K562 (cell line): ENCODE measurements around the gene TRMT2A. TPM values are rescaled to one million over a fixed set of nuclear protein-coding genes. Genes with fewer than 3 reads are reported as not detected.

Experiments
- RBM17 ChIP-seq: fragments of 200-400 bp; formaldehyde crosslinking; IDR thresholded peaks from 2 replicates; pipeline ENCODE4 v1.6.1; 2017; ENCODE audit warnings: low read depth, mild to moderate bottlenecking, low read length, borderline replicate concordance
- WHSC1 ChIP-seq: IDR thresholded peaks from one replicate; pipeline ENCODE4 v1.6.1; 2012; ENCODE audit warnings: low read length, control low read depth, inconsistent platforms
- ZNF140 ChIP-seq: fragments of 250-450 bp; sonication (Bioruptor Pico); IDR thresholded peaks from 2 replicates; pipeline ENCODE4 v1.8.0; 2021; ENCODE audit warnings: moderate library complexity, mild to moderate bottlenecking, inconsistent platforms
- polyA plus RNA-seq, 8 experiments: library from polyadenylated mRNA; depleted of rRNA in 4 of 8; stranded (reverse) in 5 of 8; unstranded in 3 of 8; fragments of >200 nt; fragmentation: Nextera tagmentation in 2 of 8; fragmentation: Illumina TruSeq in 1 of 8; extraction: Ambion mirVana in 2 of 8; extraction: Trizol in 1 of 8; gene quantifications; 2 replicates each; pipeline versions ENCODE4 v1.2.1 to v1.2.3, GENCODE V29; 2011 to 2014; ENCODE audit warnings: inconsistent platforms in 1 of 8, missing spikeins in 1 of 8
- total RNA-seq, 7 experiments: library from RNA; depleted of rRNA in 6 of 7; stranded (reverse); fragments of >200 nt in 6 of 7; fragmentation: Illumina TruSeq in 2 of 7; extraction: Trizol in 2 of 7; gene quantifications; 2 replicates each; pipeline versions ENCODE4 v1.2.1 to v1.2.3, GENCODE V29; 2011 to 2021; ENCODE audit warnings: low replicate concordance in 1 of 7
- TF ChIP-seq, protein P1 (sequence below): fragments of 200-600 bp; sonication (generic); IDR thresholded peaks from one replicate; pipeline ENCODE4 v1.6.1; 2012; ENCODE audit warnings: mild to moderate bottlenecking, low read depth, low read length, inconsistent platforms
- TF ChIP-seq, protein P2 (sequence below): IDR thresholded peaks from 2 replicates; pipeline ENCODE4 v1.6.1; 2016; ENCODE audit warnings: missing genetic modification characterization, missing compliant biosample characterization
- TF ChIP-seq, protein P3 (sequence below): sonication (generic); formaldehyde crosslinking; IDR thresholded peaks from 2 replicates; pipeline ENCODE4 v1.8.1; 2023; ENCODE audit warnings: mild to moderate bottlenecking, missing genetic modification reagents
- TF ChIP-seq, protein P4 (sequence below): fragments of 450-650 bp; formaldehyde crosslinking; IDR thresholded peaks from 2 replicates; pipeline ENCODE4 v1.4.0; 2022; ENCODE audit warnings: mild to moderate bottlenecking, moderate library complexity
- TF ChIP-seq, protein P5 (sequence below), 3 experiments: fragments of 200-800 bp in 1 of 3; sonication (Bioruptor generic) in 1 of 3; sonication (generic) in 1 of 3; formaldehyde crosslinking in 1 of 3; IDR thresholded peaks; 2 replicates each; pipeline versions ENCODE4 v1.6.1 to v1.8.0; 2016 to 2022; ENCODE audit warnings: mild to moderate bottlenecking in 2 of 3, missing compliant biosample characterization in 2 of 3, missing genetic modification characterization in 2 of 3, missing genetic modification reagents in 1 of 3

TRMT2A gene
- total and polyA plus RNA-seq, 9 of the 15 experiments (the other 6 are each of a cell fraction or from before 2014, with no cell fraction given) = 1.6 to 265 (median 140) TPM

DNA sequence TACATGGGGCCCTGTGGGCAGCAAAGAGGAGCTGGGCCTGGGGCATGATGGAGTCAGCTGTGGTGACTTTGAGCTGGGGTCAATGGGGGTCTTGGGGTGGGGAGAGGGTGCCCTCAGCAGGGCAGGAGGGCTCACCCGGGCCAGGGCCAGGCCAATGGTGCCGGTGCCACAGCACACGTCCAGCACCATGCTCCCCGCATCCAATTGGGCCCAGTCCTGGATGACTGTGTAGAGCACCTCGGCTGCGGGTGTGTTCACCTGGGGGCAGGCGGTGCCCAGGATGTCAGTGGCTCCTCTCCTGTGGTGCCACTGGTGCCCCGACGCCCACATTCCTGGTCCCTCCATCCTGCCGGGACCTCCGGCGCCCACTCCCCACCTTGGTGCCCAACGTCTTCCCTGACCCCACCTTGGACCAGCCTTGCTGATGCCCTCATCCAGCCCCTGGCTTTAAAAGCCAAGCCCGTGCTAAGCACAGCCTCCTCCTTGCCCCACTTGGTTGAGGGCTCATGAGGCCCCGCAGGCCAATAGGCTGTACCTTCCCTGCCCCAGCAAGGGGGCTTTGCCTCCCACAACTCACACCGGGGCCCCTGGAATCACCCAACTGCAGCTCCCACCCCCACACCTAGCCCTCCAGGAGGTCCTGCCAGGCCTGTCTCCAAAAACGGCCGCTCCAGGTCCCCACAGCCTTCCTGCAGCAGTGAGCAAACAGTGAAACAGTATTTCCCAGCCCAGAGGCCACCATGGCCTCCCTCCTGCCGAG is 3.3 kb downstream of the TRMT2A start (continued):
- TF ChIP-seq, protein P1, sequence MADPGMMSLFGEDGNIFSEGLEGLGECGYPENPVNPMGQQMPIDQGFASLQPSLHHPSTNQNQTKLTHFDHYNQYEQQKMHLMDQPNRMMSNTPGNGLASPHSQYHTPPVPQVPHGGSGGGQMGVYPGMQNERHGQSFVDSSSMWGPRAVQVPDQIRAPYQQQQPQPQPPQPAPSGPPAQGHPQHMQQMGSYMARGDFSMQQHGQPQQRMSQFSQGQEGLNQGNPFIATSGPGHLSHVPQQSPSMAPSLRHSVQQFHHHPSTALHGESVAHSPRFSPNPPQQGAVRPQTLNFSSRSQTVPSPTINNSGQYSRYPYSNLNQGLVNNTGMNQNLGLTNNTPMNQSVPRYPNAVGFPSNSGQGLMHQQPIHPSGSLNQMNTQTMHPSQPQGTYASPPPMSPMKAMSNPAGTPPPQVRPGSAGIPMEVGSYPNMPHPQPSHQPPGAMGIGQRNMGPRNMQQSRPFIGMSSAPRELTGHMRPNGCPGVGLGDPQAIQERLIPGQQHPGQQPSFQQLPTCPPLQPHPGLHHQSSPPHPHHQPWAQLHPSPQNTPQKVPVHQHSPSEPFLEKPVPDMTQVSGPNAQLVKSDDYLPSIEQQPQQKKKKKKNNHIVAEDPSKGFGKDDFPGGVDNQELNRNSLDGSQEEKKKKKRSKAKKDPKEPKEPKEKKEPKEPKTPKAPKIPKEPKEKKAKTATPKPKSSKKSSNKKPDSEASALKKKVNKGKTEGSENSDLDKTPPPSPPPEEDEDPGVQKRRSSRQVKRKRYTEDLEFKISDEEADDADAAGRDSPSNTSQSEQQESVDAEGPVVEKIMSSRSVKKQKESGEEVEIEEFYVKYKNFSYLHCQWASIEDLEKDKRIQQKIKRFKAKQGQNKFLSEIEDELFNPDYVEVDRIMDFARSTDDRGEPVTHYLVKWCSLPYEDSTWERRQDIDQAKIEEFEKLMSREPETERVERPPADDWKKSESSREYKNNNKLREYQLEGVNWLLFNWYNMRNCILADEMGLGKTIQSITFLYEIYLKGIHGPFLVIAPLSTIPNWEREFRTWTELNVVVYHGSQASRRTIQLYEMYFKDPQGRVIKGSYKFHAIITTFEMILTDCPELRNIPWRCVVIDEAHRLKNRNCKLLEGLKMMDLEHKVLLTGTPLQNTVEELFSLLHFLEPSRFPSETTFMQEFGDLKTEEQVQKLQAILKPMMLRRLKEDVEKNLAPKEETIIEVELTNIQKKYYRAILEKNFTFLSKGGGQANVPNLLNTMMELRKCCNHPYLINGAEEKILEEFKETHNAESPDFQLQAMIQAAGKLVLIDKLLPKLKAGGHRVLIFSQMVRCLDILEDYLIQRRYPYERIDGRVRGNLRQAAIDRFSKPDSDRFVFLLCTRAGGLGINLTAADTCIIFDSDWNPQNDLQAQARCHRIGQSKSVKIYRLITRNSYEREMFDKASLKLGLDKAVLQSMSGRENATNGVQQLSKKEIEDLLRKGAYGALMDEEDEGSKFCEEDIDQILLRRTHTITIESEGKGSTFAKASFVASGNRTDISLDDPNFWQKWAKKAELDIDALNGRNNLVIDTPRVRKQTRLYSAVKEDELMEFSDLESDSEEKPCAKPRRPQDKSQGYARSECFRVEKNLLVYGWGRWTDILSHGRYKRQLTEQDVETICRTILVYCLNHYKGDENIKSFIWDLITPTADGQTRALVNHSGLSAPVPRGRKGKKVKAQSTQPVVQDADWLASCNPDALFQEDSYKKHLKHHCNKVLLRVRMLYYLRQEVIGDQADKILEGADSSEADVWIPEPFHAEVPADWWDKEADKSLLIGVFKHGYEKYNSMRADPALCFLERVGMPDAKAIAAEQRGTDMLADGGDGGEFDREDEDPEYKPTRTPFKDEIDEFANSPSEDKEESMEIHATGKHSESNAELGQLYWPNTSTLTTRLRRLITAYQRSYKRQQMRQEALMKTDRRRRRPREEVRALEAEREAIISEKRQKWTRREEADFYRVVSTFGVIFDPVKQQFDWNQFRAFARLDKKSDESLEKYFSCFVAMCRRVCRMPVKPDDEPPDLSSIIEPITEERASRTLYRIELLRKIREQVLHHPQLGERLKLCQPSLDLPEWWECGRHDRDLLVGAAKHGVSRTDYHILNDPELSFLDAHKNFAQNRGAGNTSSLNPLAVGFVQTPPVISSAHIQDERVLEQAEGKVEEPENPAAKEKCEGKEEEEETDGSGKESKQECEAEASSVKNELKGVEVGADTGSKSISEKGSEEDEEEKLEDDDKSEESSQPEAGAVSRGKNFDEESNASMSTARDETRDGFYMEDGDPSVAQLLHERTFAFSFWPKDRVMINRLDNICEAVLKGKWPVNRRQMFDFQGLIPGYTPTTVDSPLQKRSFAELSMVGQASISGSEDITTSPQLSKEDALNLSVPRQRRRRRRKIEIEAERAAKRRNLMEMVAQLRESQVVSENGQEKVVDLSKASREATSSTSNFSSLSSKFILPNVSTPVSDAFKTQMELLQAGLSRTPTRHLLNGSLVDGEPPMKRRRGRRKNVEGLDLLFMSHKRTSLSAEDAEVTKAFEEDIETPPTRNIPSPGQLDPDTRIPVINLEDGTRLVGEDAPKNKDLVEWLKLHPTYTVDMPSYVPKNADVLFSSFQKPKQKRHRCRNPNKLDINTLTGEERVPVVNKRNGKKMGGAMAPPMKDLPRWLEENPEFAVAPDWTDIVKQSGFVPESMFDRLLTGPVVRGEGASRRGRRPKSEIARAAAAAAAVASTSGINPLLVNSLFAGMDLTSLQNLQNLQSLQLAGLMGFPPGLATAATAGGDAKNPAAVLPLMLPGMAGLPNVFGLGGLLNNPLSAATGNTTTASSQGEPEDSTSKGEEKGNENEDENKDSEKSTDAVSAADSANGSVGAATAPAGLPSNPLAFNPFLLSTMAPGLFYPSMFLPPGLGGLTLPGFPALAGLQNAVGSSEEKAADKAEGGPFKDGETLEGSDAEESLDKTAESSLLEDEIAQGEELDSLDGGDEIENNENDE = peak; percentile 6
- TF ChIP-seq, protein P2, sequence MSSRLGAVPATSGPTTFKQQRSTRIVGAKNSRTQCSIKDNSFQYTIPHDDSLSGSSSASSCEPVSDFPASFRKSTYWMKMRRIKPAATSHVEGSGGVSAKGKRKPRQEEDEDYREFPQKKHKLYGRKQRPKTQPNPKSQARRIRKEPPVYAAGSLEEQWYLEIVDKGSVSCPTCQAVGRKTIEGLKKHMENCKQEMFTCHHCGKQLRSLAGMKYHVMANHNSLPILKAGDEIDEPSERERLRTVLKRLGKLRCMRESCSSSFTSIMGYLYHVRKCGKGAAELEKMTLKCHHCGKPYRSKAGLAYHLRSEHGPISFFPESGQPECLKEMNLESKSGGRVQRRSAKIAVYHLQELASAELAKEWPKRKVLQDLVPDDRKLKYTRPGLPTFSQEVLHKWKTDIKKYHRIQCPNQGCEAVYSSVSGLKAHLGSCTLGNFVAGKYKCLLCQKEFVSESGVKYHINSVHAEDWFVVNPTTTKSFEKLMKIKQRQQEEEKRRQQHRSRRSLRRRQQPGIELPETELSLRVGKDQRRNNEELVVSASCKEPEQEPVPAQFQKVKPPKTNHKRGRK (tag) = no peak
- TF ChIP-seq, protein P3, sequence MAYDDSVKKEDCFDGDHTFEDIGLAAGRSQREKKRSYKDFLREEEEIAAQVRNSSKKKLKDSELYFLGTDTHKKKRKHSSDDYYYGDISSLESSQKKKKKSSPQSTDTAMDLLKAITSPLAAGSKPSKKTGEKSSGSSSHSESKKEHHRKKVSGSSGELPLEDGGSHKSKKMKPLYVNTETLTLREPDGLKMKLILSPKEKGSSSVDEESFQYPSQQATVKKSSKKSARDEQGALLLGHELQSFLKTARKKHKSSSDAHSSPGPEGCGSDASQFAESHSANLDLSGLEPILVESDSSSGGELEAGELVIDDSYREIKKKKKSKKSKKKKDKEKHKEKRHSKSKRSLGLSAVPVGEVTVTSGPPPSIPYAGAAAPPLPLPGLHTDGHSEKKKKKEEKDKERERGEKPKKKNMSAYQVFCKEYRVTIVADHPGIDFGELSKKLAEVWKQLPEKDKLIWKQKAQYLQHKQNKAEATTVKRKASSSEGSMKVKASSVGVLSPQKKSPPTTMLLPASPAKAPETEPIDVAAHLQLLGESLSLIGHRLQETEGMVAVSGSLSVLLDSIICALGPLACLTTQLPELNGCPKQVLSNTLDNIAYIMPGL (CRISPR knock-in tag) = 0 out of 2 replicates have a peak, but pooled peaks have one; percentile 11
- TF ChIP-seq, protein P4, sequence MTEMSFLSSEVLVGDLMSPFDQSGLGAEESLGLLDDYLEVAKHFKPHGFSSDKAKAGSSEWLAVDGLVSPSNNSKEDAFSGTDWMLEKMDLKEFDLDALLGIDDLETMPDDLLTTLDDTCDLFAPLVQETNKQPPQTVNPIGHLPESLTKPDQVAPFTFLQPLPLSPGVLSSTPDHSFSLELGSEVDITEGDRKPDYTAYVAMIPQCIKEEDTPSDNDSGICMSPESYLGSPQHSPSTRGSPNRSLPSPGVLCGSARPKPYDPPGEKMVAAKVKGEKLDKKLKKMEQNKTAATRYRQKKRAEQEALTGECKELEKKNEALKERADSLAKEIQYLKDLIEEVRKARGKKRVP (CRISPR knock-in tag) = no peak
- TF ChIP-seq RBM17 (no peak), ZNF140 (CRISPR knock-in tag) (no peak), WHSC1 (no peak)
- TF ChIP-seq, protein P5, sequence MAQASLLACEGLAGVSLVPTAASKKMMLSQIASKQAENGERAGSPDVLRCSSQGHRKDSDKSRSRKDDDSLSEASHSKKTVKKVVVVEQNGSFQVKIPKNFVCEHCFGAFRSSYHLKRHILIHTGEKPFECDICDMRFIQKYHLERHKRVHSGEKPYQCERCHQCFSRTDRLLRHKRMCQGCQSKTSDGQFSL (CRISPR knock-in tag; IDR thresholded peaks at IDR 0.05) = no peak
- TF ChIP-seq, protein P5 (tag; IDR thresholded peaks at IDR 0.05) = no peak
